Fibroblast of mammary gland (primary cell): Measurements from ENCODE around the gene ARL3.
A peak's percentile ranks its signal among the peaks of the same experiment; 100 is the strongest.
"Not testable (repeated sequence)": the region's sequence is repeated elsewhere in the genome, so short reads cannot be mapped to it uniquely, and the experiment has no call there.

Source experiments
- DNase-seq: peaks from one replicate; pipeline ENCODE4 v3.0.0-alpha.2; 2010; ENCODE audit warnings: low read depth
- H3K4me3 ChIP-seq: 2 replicates; pipeline ENCODE4 v1.5.1; 2011; ENCODE audit warnings: low read depth, mild to moderate bottlenecking, low read length, moderate library complexity; ENCODE audit not compliant: control insufficient read depth
- TF ChIP-seq, protein P1 (sequence below): conservative IDR thresholded peaks from 2 replicates; pipeline ENCODE4 v1.5.1; 2011; ENCODE audit warnings: low read depth, low read length, inconsistent platforms; ENCODE audit not compliant: control insufficient read depth, insufficient read depth

ARL3 gene

DNA sequence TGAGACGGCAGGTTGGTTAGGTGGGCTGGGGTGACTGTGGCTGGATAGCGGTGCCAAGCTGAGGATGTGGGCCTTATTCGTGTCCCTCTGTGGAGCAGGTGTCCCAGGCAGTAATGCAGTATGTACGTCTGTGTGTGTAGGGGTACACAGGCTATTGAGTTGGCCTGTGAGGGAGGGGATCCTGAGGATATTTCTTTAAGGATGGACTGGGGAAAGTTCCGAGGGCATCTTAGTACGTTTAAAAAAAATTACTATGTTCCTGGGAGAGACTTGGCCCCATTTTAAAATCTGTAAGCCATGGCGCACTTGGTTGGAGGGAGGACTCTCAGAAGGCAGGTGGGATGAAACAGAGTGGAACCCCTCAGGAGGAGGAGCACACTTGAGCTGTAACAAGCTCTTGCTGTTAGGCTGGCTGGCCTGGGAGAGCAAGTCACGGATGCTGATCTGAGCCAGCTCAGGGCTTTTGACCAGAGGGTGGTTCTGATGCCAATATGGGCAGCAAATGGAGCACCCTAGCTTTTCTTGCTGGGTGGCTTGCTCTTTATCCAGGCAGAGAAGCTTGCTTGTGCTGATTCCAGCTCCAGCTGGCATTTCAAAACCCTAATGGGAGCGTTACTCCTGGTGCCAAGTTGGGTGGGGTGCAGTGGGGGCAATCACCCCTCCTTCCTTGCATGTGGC, 30.3 kb upstream of the ARL3 start:
- TF ChIP-seq, protein P1, sequence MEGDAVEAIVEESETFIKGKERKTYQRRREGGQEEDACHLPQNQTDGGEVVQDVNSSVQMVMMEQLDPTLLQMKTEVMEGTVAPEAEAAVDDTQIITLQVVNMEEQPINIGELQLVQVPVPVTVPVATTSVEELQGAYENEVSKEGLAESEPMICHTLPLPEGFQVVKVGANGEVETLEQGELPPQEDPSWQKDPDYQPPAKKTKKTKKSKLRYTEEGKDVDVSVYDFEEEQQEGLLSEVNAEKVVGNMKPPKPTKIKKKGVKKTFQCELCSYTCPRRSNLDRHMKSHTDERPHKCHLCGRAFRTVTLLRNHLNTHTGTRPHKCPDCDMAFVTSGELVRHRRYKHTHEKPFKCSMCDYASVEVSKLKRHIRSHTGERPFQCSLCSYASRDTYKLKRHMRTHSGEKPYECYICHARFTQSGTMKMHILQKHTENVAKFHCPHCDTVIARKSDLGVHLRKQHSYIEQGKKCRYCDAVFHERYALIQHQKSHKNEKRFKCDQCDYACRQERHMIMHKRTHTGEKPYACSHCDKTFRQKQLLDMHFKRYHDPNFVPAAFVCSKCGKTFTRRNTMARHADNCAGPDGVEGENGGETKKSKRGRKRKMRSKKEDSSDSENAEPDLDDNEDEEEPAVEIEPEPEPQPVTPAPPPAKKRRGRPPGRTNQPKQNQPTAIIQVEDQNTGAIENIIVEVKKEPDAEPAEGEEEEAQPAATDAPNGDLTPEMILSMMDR, result no peak
- DNase-seq, result peak; percentile 28
- H3K4me3 ChIP-seq, result peak overlapping the region; percentile 82

DNA sequence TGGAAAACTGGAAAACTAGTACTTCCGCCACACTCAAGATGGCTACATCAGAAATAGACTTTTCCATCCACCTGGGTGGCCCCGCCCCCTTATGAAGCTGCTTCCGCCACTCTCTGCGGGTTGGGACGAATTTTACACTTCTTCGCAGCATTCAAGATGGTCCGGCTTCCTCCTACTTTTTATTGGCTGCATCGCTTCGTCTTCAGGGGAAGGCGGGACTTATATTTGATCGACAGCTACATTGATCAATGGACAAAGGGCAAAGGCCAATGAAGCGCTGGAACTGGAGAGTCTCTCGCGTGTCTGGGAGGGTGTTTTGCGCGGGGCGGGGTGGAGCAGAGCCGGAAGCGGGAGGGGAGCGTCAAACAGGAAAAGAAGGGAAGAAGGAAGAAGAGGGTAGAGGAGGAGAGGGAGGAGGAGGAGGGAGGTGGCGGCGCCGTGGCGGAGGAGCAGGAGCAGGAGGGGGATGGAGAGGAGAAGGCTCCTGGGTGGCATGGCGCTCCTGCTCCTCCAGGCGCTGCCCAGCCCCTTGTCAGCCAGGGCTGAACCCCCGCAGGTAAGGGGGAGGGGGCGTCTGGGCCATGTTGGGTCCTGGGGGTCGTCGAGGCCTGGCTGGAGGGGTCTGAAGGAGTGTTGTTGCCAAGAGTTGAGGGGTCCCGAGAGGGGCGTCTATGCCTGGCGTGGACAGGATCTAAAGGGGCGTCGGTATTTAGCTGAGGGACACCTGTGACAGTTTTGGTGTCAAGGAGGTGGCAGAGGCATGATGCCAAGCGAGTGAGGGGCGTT, 29.6 kb upstream of the ARL3 start, which contains the start of gene WBP1L:
WBP1L (plus strand) TSS at position 361 of the 786 bp plus-strand sequence; CDS start at position 467, 106 bp downstream.
- TF ChIP-seq, protein P1, result no peak
- DNase-seq, result peak; percentile 99
- peak within 1 kb of the TSS; percentile 82 for H3K4me3 ChIP-seq

DNA sequence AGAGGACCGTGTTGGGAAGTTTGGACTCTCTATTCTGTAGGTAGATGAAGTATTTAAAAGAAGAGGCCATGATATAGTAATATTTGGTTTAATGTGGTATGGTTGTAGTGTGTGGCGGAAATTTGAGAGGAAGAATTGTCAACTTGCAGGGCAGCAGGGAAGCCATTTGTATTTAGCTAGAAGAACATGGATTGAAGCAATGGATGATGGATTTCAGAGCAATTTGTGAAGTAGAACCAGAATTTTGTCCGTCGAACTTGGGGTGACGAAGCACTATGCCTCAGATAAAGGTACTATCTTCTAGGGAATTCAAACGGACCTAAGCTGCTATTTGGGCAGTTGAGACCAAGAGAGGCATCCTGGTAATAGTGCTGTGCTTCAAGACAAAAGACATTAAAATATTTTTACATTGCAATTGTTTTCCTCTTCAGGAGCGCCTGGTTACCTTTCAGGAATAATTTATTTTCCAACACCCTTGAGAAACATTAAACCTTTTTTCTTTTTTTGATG, 28.9 kb upstream of the ARL3 start:
- H3K4me3 ChIP-seq, result peak overlapping the region; percentile 24
- no peak for DNase-seq
- TF ChIP-seq, protein P1, result no peak

DNA sequence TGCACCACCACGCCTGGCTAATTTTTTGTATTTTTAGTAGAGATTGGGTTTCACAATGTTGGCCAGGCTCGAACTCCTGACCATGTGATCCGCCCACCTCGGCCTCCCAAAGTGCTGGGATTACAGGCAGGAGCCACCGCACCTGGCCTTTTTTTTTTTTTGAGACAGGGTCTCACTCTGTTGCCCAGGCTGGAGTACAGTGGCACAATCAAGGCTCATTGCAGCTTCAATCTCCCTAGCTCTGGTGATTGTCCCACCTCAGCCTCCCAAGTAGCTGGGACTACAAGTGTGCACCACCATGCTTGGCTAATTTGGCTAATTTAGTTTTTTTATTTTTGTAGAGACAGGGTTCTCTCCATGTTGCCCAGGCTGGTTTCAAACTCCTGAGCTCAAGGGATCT, 28.1 kb upstream of the ARL3 start:
- not testable (repeated sequence) for DNase-seq, H3K4me3 ChIP-seq

DNA sequence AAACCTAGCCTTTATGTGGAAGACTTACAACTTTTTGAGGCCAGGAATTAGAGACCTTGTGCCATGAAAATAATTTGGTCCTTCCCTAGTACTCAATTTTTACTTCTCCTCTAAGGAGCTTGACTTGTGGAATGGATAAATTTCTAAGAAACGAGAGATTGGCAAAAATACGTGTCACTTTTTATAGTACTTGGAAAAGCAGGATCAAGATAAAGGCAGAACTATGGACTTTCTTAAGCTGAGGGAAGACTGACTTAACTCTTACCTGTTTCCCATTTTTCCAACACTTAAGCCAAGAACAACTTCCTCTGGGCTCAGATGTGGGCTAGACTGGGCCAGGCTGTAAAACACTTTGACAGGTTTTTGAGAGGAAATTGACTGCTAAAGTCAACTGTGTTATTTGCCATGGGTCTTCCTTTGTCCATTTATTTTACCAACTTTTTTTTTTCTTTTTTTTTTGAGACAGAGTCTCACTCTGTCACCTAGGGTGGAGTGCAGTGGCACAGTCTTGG, 27.6 kb upstream of the ARL3 start:
- no peak for DNase-seq
- TF ChIP-seq, protein P1, result no peak
- no peak overlapping the region for H3K4me3 ChIP-seq

DNA sequence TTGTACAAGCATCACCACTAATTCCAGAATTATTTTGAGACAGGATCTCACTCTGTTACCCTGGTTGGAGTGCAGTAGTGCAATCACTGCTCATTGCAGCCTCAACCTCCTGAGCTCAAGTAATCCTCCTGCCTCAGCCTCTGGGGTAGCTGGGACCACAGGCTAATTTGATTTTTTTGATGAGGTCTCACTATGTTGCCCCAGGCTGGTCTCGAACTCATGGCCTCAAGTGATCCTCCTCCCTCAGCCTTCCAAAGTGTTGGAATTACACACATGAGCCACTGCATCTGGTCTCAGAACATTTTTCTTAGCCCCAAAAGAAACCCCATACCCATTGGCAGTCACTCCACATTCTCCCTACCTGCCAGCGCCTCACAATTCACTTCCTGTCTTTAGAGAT, 26.0 kb upstream of the ARL3 start:
- no peak overlapping the region for H3K4me3 ChIP-seq
- no peak for DNase-seq
- TF ChIP-seq, protein P1, result no peak

DNA sequence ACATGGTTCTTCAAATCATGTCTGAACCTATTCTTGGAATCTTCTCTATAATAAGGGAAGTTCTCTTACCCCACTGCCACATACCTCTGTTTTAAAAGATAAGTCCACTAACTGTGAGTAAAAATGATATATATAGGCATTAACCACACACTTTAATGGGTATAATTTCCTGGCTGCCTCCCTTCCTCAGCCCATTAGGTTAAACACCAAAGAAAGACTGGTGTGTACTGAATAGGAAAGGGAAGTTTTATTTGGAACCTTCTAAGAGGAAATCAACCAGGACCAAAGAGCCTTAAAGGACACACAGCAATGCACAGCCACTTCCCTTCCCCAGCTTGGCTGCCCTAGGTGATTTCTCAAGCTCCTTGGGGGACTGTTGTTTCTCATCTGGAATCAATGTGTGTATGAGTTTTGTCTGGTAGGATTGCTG, 24.5 kb upstream of the ARL3 start:
- no peak overlapping the region for H3K4me3 ChIP-seq
- no peak for DNase-seq
- TF ChIP-seq, protein P1, result no peak
